Tibial nerve (tissue), 4 donors: ENCODE data around the gene LAMP2. TPM values are rescaled to one million over a fixed set of nuclear protein-coding genes. Genes with fewer than 3 reads are reported as not detected.
"Not testable (repeated sequence)": the region's sequence is repeated elsewhere in the genome, so short reads cannot be mapped to it uniquely, and the experiment has no call there.

Source experiments
- DNase-seq, 2 donors: peaks; one replicate each; pipeline ENCODE4 v3.0.0-alpha.2; 2019; ENCODE audit warnings: low spot score in 2 of 2
- H3K27ac ChIP-seq, 4 donors: fragments of 200-600 bp; sonication (generic) in 3 of 4; one replicate each; pipeline ENCODE4 v1.5.1; 2017 to 2019; ENCODE audit warnings: mild to moderate bottlenecking in 1 of 4
- H3K27me3 ChIP-seq, 2 donors: fragments of 200-600 bp; sonication (generic) in 1 of 2; one replicate each; pipeline versions ENCODE4 v1.5.1 to v1.6.0; 2017 to 2019
- H3K36me3 ChIP-seq, 3 donors: fragments of 200-600 bp; sonication (generic); one replicate each; pipeline ENCODE4 v1.5.1; 2018 to 2019
- H3K4me1 ChIP-seq, 4 donors: fragments of 200-600 bp; sonication (generic) in 3 of 4; one replicate each; pipeline ENCODE4 v1.5.1; 2017 to 2019
- H3K4me3 ChIP-seq, 4 donors: fragments of 200-600 bp; sonication (generic) in 3 of 4; one replicate each; pipeline ENCODE4 v1.5.1; 2017 to 2019; ENCODE audit warnings: mild to moderate bottlenecking in 1 of 4, moderate library complexity in 1 of 4
- H3K9me3 ChIP-seq, 4 donors: fragments of 200-600 bp; sonication (generic) in 3 of 4; one replicate each; pipeline ENCODE4 v1.5.1; 2017 to 2019
- EP300 ChIP-seq, 2 donors: sonication (generic); formaldehyde crosslinking; IDR thresholded peaks; one replicate each; pipeline ENCODE4 v1.6.1; 2017; ENCODE audit warnings: antibody characterized with exemption in 2 of 2, mild to moderate bottlenecking in 1 of 2
- POLR2A ChIP-seq, 2 donors: fragments of 450-650 bp; IDR thresholded peaks; one replicate each; pipeline ENCODE4 v1.6.1; 2017; ENCODE audit warnings: antibody characterized with exemption in 2 of 2, mild to moderate bottlenecking in 2 of 2, moderate library complexity in 2 of 2
- WGBS, 2 donors: methylation state at CpG; one replicate each; pipeline ENCODE4 v1.1.5; 2018; 5-methylcytosine and 5-hydroxymethylcytosine counted together
- total RNA-seq, 4 donors: library from RNA; depleted of rRNA; stranded (reverse); fragments of >200 nt; gene quantifications; one replicate each; pipeline ENCODE4 v1.1.0, GENCODE V29; 2016
- TF ChIP-seq, protein P1 (sequence below), 5 experiments: fragments of 200-600 bp in 3 of 5; fragments of 450-650 bp in 2 of 5; sonication (generic) in 3 of 5; IDR thresholded peaks; one replicate each; pipeline ENCODE4 v1.5.1; 2016 to 2019; ENCODE audit warnings: antibody characterized with exemption in 5 of 5, mild to moderate bottlenecking in 3 of 5, moderate library complexity in 2 of 5

The LAMP2 gene
- total RNA-seq, 4 donors from 2014 or later = 84.9 to 110 (median 106) TPM

DNA sequence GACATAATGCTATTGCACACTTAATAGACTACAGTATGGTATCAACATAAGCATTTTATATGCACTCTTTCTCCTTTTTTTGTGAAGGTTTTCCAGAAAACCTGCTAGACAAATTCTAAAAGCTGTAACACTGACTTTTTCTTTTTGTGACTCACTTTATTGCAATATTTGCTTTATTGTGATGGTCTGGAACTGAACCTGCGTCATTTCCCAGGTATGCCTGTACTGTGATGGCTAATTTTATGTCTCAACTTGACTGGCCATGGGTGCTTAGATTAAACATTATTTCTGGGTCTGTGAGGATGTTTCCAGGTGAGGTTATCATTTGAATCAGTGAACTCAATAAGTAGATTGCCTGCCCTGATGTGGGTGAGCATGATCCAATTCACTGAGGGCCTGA lies 35.5 kb upstream of the LAMP2 start:
- no peak for TF ChIP-seq POLR2A (IDR thresholded peaks at IDR 0.05)
- TF ChIP-seq, protein P1, sequence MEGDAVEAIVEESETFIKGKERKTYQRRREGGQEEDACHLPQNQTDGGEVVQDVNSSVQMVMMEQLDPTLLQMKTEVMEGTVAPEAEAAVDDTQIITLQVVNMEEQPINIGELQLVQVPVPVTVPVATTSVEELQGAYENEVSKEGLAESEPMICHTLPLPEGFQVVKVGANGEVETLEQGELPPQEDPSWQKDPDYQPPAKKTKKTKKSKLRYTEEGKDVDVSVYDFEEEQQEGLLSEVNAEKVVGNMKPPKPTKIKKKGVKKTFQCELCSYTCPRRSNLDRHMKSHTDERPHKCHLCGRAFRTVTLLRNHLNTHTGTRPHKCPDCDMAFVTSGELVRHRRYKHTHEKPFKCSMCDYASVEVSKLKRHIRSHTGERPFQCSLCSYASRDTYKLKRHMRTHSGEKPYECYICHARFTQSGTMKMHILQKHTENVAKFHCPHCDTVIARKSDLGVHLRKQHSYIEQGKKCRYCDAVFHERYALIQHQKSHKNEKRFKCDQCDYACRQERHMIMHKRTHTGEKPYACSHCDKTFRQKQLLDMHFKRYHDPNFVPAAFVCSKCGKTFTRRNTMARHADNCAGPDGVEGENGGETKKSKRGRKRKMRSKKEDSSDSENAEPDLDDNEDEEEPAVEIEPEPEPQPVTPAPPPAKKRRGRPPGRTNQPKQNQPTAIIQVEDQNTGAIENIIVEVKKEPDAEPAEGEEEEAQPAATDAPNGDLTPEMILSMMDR (IDR thresholded peaks at IDR 0.05) = no peak
- no peak for TF ChIP-seq EP300 (IDR thresholded peaks at IDR 0.05)
- no peaks in the 10 kb centered on the region for H3K36me3 ChIP-seq
- H3K4me3 ChIP-seq = no peak overlapping the region
- no peaks in the 10 kb centered on the region for H3K4me1 ChIP-seq
- no peak for DNase-seq
- H3K27me3 ChIP-seq = no peaks in the 10 kb centered on the region
- H3K27ac ChIP-seq = no peak overlapping the region
- WGBS, 2 donors = 82 to 100% methylated on average over 1 of the region's 1 CpG
- H3K9me3 ChIP-seq = no peaks in the 10 kb centered on the region

DNA sequence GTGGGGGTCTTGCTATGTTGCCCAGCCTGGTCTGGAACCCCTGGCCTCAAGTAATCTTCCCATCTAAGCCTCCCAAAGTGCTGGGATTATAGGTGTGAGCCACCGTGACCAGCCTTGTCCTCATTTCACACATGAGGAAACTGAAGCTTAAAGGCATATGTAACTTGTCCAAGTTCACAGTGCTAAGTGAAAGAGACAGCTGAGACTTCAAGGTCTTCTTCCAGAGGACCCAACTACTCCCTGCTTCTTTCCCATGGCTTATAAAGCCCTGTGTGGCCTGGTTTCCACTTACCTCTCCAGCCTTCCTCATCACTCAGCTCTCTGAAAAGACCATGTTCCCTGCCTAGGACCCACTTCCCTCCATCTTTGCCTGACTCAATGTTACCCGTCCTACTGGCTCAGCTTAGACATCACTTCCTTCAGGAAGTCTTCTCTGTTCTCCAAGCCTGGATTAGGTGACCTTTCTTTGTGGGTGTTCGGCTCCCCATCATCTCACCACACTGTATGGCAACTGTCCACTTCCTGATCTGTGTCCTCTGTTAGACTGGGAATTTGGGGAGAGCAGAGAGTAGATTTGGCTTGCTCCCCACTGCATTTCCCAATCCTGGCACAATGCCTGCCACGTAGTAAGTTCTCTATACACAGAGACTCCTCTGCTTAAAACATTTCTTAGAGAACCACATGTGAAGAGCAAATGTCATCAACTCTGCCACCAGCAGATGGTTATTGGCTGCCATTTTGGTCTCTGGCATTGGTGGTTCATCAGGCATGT lies 30.4 kb upstream of the LAMP2 start:
- H3K36me3 ChIP-seq = no peaks in the 10 kb centered on the region
- no peaks in the 10 kb centered on the region for H3K4me1 ChIP-seq
- no peak for TF ChIP-seq POLR2A (IDR thresholded peaks at IDR 0.05)
- no peak for TF ChIP-seq EP300 (IDR thresholded peaks at IDR 0.05)
- TF ChIP-seq, protein P1 (IDR thresholded peaks at IDR 0.05) = no peak
- H3K9me3 ChIP-seq = no peaks in the 10 kb centered on the region
- DNase-seq = no peak
- H3K27ac ChIP-seq = no peak overlapping the region
- H3K4me3 ChIP-seq = no peak overlapping the region
- H3K27me3 ChIP-seq = no peaks in the 10 kb centered on the region
- 59 to 75% methylated on average over 4 of the region's 4 CpGs for WGBS, 2 donors

- DNase-seq, H3K36me3 ChIP-seq: not testable (repeated sequence)
- WGBS, 2 donors = 90 to 96% methylated on average over 2 of the region's 2 CpGs
Observed at GRCh38 chrX:120490119-120490518, 21.0 kb upstream of the LAMP2 start.

DNA sequence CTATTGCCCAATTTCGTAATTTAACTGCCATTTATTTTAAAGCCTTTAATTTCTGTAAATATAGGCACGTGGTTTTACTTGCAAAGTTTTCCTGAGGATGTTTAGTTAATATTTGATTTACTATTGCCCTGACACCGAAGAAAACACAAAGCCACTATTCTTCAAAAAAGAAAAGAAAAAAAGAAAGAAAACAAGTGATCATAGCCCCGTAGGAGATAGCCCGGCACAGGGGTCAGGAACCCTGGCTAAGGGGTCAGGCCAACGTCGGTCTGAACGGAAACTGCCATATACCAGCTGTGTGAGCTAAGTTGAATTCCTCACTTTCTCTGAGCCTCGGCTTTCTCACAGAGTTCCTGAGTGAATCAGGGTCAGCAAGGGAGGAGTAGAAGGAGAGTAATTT lies 17.7 kb upstream of the LAMP2 start:
- no peak for TF ChIP-seq EP300 (IDR thresholded peaks at IDR 0.05)
- TF ChIP-seq, protein P1 (IDR thresholded peaks at IDR 0.05) = no peak
- DNase-seq = no peak
- WGBS, 2 donors = 23 to 42% methylated on average over 9 of the region's 9 CpGs
- Histone ChIP-seq H3K9me3 (no peaks in the 10 kb centered on the region), H3K27me3 (no peaks in the 10 kb centered on the region), H3K4me1 (peaks cover 0 to 8% (median 2%) of the 10 kb centered on the region in 4 donors), H3K4me3 (no peak overlapping the region), H3K36me3 (no peaks in the 10 kb centered on the region), H3K27ac (peak overlapping the region in 3 of 4 donors; percentile 75 to 89 (median 86))

More at GRCh38 chrX:120490119-120490518, 21.0 kb upstream of the LAMP2 start:
- H3K9me3 ChIP-seq, H3K27me3 ChIP-seq, H3K4me3 ChIP-seq, H3K27ac ChIP-seq, H3K4me1 ChIP-seq: not testable (repeated sequence)

DNA sequence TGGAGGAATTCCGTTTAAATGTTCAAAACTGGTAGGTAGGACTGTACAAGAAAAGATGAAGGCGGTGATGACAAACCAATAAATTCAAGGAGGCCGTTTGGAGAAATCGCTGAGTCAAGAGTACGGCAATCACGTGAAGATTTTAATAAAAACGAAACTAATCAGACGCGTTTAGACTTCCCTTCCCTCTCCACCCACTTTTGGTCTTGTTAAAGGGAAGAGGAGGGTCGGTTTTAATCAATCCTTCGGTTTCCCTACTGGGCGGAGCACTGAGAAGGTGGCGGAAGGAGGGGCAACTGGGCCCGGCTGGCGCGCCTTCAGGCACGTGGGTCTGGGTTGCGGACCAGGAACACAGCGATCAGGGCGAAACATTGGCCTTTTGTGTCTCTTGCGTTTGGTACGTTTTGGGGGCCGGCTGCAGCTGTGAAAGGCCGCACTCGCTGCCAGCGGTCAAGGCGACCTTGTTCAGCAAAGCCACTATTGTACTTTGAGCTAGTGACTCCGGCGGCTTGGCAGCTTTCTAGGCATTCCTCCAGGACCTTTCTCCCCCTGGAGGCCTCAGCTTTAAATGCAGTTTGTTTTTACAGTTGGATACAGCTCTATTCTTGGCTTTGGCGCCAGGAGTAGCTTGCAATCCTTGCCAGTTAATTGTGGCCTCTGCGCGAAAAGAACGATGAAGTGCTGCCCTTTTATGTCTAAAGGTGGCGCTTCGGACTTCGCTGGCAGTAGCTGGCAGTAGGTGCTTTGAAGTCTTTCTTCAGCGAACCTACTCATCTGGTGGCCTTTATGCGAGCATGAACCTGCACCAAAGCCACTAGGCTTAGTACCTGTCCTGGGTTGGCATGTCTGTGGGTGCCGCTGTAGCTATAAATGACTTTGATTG lies 16.8 kb upstream of the LAMP2 start:
- WGBS, 2 donors = 0 to 25% methylated on average over 16 to 39 of the region's 39 CpGs
- Histone ChIP-seq H3K27ac (peak overlapping the region; percentile 75 to 89 (median 83)), H3K4me1 (peaks cover 0 to 8% (median 2%) of the 10 kb centered on the region in 4 donors), H3K36me3 (no peaks in the 10 kb centered on the region), H3K9me3 (no peaks in the 10 kb centered on the region), H3K27me3 (no peaks in the 10 kb centered on the region), H3K4me3 (peak overlapping the region; percentile 34 to 51 (median 46))
- peak; percentile 66 to 69 for DNase-seq
- TF ChIP-seq, protein P1 (IDR thresholded peaks at IDR 0.05) = peak; percentile 35 to 75 (median 61)
- TF ChIP-seq EP300 (IDR thresholded peaks at IDR 0.05) = peak; percentile 58 to 89
- peak in 1 of 2 donors; percentile 35 for TF ChIP-seq POLR2A (IDR thresholded peaks at IDR 0.05)
